AG04449 (cell line): Measurements from ENCODE around the gene CLHC1.
A peak's percentile ranks its signal among the peaks of the same experiment; 100 is the strongest.

Experiments used
- CTCF ChIA-PET: fragments of 350-600 bp; formaldehyde crosslinking; extraction: SDS; loops from one replicate; lab custom pipeline; 2021; ENCODE audit warnings: antibody characterized with exemption; lab: Yijun Ruan, JAX
- POLR2A ChIA-PET: fragments of 400-600, 350-600 bp; formaldehyde crosslinking; extraction: SDS; loops from one replicate; lab custom pipeline; 2020; ENCODE audit warnings: antibody characterized with exemption, inconsistent platforms; lab: Yijun Ruan, JAX
- DNase-seq: peaks from one replicate; pipeline ENCODE4 v3.0.0-alpha.2; 2010; ENCODE audit warnings: low read depth, low spot score
- H3K4me3 ChIP-seq: 2 replicates; pipeline ENCODE4 v1.5.1; 2011; ENCODE audit warnings: low read depth, mild to moderate bottlenecking, control low read depth, low read length
- CTCF ChIP-seq: IDR thresholded peaks from one replicate; pipeline ENCODE4 v1.5.1; 2011; ENCODE audit warnings: mild to moderate bottlenecking, moderate library complexity, low read length, control low read depth, inconsistent platforms; ENCODE audit not compliant: insufficient read depth; ENCODE audit errors: missing control alignments

Gene CLHC1

GRCh38 chr2:55160422-55160821 is 71.7 kb downstream of the CLHC1 start:
- no peak overlapping the region for H3K4me3 ChIP-seq
- DNase-seq, result no peak
- ChIA-PET POLR2A (no interaction called here), CTCF (interaction anchor here (0.8 kb wide), 1 partner anchor 59 kb away, joined by 3 read pairs; no protein-coding TSS in a partner anchor)
- no peak for TF ChIP-seq CTCF

- CTCF ChIA-PET, result interaction anchor here (0.8 to 2.2 kb wide), 3 partner anchors 9 to 58 kb away, joined by 3 to 13 read pairs (median 3); no protein-coding TSS in a partner anchor
- DNase-seq, result no peak
- no peak for TF ChIP-seq CTCF
- H3K4me3 ChIP-seq, result no peak overlapping the region
- POLR2A ChIA-PET, result no interaction called here
Measured at GRCh38 chr2:55159752-55160151, 72.3 kb downstream of the CLHC1 start.

- CTCF ChIA-PET, result interaction anchor here (1.1 to 2.2 kb wide), 3 partner anchors 9 to 17 kb away, joined by 3 to 13 read pairs (median 3); no protein-coding TSS in a partner anchor
- H3K4me3 ChIP-seq, result no peak overlapping the region
- POLR2A ChIA-PET, result no interaction called here
- no peak for TF ChIP-seq CTCF
- DNase-seq, result no peak
Measured at GRCh38 chr2:55159037-55159651, 72.9 kb downstream of the CLHC1 start.

DNA sequence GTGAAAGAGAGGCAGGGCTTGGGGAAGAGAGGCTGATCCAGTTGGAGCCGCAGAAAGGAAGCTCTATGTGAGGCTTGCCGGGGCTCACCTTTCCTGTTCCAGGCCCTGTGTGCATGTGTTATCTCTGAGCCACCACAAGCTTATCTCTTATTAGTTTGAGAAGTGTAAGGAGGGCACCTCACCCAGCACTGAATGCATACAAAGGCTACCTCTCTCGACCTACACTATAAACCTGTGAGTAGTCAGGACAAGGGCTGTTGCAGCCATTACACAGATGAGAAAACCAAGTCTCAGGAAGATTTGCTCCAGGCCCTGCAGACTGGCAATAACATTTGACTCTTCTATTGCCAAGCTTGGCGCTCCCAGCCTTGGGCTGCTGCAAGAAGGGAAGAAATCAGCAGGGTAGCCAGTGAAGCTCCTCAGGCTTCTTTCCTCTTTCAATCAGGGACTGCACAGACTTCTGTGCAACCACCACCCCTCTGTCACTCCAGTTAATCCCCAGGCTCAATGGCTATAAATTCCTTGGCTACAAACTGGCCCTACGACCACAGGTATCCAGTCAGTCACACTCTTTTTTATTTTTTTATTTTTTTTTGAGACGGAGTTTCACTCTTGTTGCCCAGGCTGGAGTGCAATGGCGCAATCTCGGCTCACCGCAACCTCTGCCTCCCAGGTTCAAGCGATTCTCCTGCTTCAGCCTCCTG is 73.8 kb downstream of the CLHC1 start:
- no peak for TF ChIP-seq CTCF
- ChIA-PET CTCF (interaction anchor here (0.9 to 2.2 kb wide), 5 partner anchors 10 to 110 kb away, joined by 3 to 13 read pairs (median 4); partner anchors contain the start of gene RTN4), POLR2A (no interaction called here)
- no peak for DNase-seq
- H3K4me3 ChIP-seq, result no peak overlapping the region

- TF ChIP-seq CTCF, result peak; percentile 4
- ChIA-PET POLR2A (no interaction called here), CTCF (interaction anchor here (0.7 to 3.0 kb wide), 7 partner anchors 10 to 136 kb away, joined by 3 to 27 read pairs (median 4); partner anchors contain the start of gene RTN4)
- DNase-seq, result no peak
- H3K4me3 ChIP-seq, result no peak overlapping the region
Measured at GRCh38 chr2:55157474-55157884, 74.6 kb downstream of the CLHC1 start.

GRCh38 chr2:55156984-55157383 is 75.1 kb downstream of the CLHC1 start:
- H3K4me3 ChIP-seq, result no peak overlapping the region
- no peak for TF ChIP-seq CTCF
- ChIA-PET CTCF (interaction anchor here (0.7 to 3.0 kb wide), 6 partner anchors 11 to 257 kb away, joined by 3 to 27 read pairs (median 4); no protein-coding TSS in a partner anchor), POLR2A (interaction anchor here (2.5 kb wide), 1 partner anchor 107 kb away, joined by 39 read pairs; the partner anchor contains the start of gene RTN4)
- no peak for DNase-seq
